ENCODE measurements around the gene CHRNA10.
"Not testable (repeated sequence)": the region's sequence is repeated elsewhere in the genome, so short reads cannot be mapped to it uniquely, and the experiment has no call there.

CHRNA10 gene

GRCh38 chr11:3659595-3660515 lies 11.3 kb downstream of the CHRNA10 start:
- H3K4me3 ChIP-seq (ENCODE audit: insufficient read depth in 1 of 2, low read depth in 1 of 2, low read length in 2 of 2): no peak overlapping the region
- no peak overlapping the region for H3K9ac ChIP-seq (ENCODE audit: low read length)
- H2BK12ac ChIP-seq (ENCODE audit: low read length in 2 of 2): no peak overlapping the region
- 93% methylated on average over 33 of the region's 33 CpGs for WGBS
- no peaks in the 10 kb centered on the region for H3K4me1 ChIP-seq (ENCODE audit: control insufficient read depth, insufficient read depth, low read depth, low read length)
- H2AK5ac ChIP-seq (ENCODE audit: low read length, severe bottlenecking): no peak overlapping the region
- no peak overlapping the region for H4K91ac ChIP-seq (ENCODE audit: low read length)
- H3K4ac ChIP-seq (ENCODE audit: low read depth in 1 of 2, low read length in 2 of 2): no peak overlapping the region
- no peaks in the 10 kb centered on the region for H3K9me3 ChIP-seq (ENCODE audit: control insufficient read depth, low read length)
- H3K14ac ChIP-seq (ENCODE audit: low read length in 2 of 2): no peak overlapping the region
- H3K23ac ChIP-seq (ENCODE audit: low read length in 2 of 2): no peak overlapping the region
- no peak overlapping the region for H4K8ac ChIP-seq (ENCODE audit: low read length)
- H2BK15ac ChIP-seq (ENCODE audit: low read depth, poor library complexity, severe bottlenecking): no peak overlapping the region
- no peak overlapping the region for H3K27ac ChIP-seq (ENCODE audit: low read length, poor library complexity, severe bottlenecking)
- DNase-seq: no peak
- peaks cover 12 to 14% of the 10 kb centered on the region in 2 experiments for H3K36me3 ChIP-seq (ENCODE audit: control insufficient read depth in 1 of 2, insufficient read depth in 2 of 2, low read depth in 1 of 2, low read length in 2 of 2)
- peaks cover 20 to 21% of the 10 kb centered on the region in 2 experiments for H3K27me3 ChIP-seq (ENCODE audit: control insufficient read depth in 1 of 2, insufficient read depth in 1 of 2, low read length in 2 of 2)
- H2AFZ ChIP-seq (ENCODE audit: low read depth, low read length): no peak overlapping the region
- no peaks in the 10 kb centered on the region for H3K79me1 ChIP-seq (replicated peaks; ENCODE audit: low read length, poor library complexity, severe bottlenecking)
- no peak overlapping the region for H3K18ac ChIP-seq (ENCODE audit: low read depth in 1 of 2, low read length in 2 of 2)
- no peak overlapping the region for H2BK120ac ChIP-seq (ENCODE audit: low read depth, low read length)
- H2BK5ac ChIP-seq (ENCODE audit: low read depth, low read length, poor library complexity, severe bottlenecking): no peak overlapping the region
- no peak overlapping the region for H3K4me2 ChIP-seq (ENCODE audit: low read length, poor library complexity, severe bottlenecking)

- H3K23ac ChIP-seq (ENCODE audit: low read length in 2 of 2): no peak overlapping the region
- no peak overlapping the region for H3K14ac ChIP-seq (ENCODE audit: low read length in 2 of 2)
- WGBS: 94% methylated on average over 6 of the region's 8 CpGs
- H2BK12ac ChIP-seq (ENCODE audit: low read length in 2 of 2): no peak overlapping the region
- H3K36me3 ChIP-seq (ENCODE audit: control insufficient read depth in 1 of 2, insufficient read depth in 2 of 2, low read depth in 1 of 2, low read length in 2 of 2): peaks cover 0 to 3% of the 10 kb centered on the region in 2 experiments
- no peak overlapping the region for H3K4me3 ChIP-seq (ENCODE audit: insufficient read depth in 1 of 2, low read depth in 1 of 2, low read length in 2 of 2)
- no peak overlapping the region for H2BK15ac ChIP-seq (ENCODE audit: low read depth, poor library complexity, severe bottlenecking)
- no peak for DNase-seq
- H2BK120ac ChIP-seq (ENCODE audit: low read depth, low read length): no peak overlapping the region
- H3K27me3 ChIP-seq (ENCODE audit: control insufficient read depth in 1 of 2, insufficient read depth in 1 of 2, low read length in 2 of 2): peaks cover 23 to 24% of the 10 kb centered on the region in 2 experiments
- H3K9ac ChIP-seq (ENCODE audit: low read length): no peak overlapping the region
- H3K18ac ChIP-seq (ENCODE audit: low read depth in 1 of 2, low read length in 2 of 2): no peak overlapping the region
- H3K27ac ChIP-seq (ENCODE audit: low read length, poor library complexity, severe bottlenecking): no peak overlapping the region
- H2BK5ac ChIP-seq (ENCODE audit: low read depth, low read length, poor library complexity, severe bottlenecking): no peak overlapping the region
- H3K9me3 ChIP-seq (ENCODE audit: control insufficient read depth, low read length): no peaks in the 10 kb centered on the region
- H2AFZ ChIP-seq (ENCODE audit: low read depth, low read length): no peak overlapping the region
- no peaks in the 10 kb centered on the region for H3K79me1 ChIP-seq (replicated peaks; ENCODE audit: low read length, poor library complexity, severe bottlenecking)
- H4K91ac ChIP-seq (ENCODE audit: low read length): no peak overlapping the region
- no peak overlapping the region for H4K8ac ChIP-seq (ENCODE audit: low read length)
- no peak overlapping the region for H3K4ac ChIP-seq (ENCODE audit: low read depth in 1 of 2, low read length in 2 of 2)
- no peaks in the 10 kb centered on the region for H3K4me1 ChIP-seq (ENCODE audit: control insufficient read depth, insufficient read depth, low read depth, low read length)
- H2AK5ac ChIP-seq (ENCODE audit: low read length, severe bottlenecking): no peak overlapping the region
- H3K4me2 ChIP-seq (ENCODE audit: low read length, poor library complexity, severe bottlenecking): no peak overlapping the region
Observed at GRCh38 chr11:3658252-3658651, 12.9 kb downstream of the CHRNA10 start.

GRCh38 chr11:3657331-3657730 lies 13.9 kb downstream of the CHRNA10 start:
- H2BK5ac ChIP-seq (ENCODE audit: low read depth, low read length, poor library complexity, severe bottlenecking); H3K4me1 ChIP-seq (ENCODE audit: control insufficient read depth, insufficient read depth, low read depth, low read length); H3K14ac ChIP-seq (ENCODE audit: low read length in 2 of 2); H2BK12ac ChIP-seq (ENCODE audit: low read length in 2 of 2); H4K91ac ChIP-seq (ENCODE audit: low read length); H4K8ac ChIP-seq (ENCODE audit: low read length); H2AFZ ChIP-seq (ENCODE audit: low read depth, low read length); DNase-seq; H3K36me3 ChIP-seq (ENCODE audit: control insufficient read depth in 1 of 2, insufficient read depth in 2 of 2, low read depth in 1 of 2, low read length in 2 of 2); H3K4ac ChIP-seq (ENCODE audit: low read depth in 1 of 2, low read length in 2 of 2); H3K23ac ChIP-seq (ENCODE audit: low read length in 2 of 2); H2AK5ac ChIP-seq (ENCODE audit: low read length, severe bottlenecking); H3K27ac ChIP-seq (ENCODE audit: low read length, poor library complexity, severe bottlenecking); H3K18ac ChIP-seq (ENCODE audit: low read depth in 1 of 2, low read length in 2 of 2); H3K4me3 ChIP-seq (ENCODE audit: insufficient read depth in 1 of 2, low read depth in 1 of 2, low read length in 2 of 2); H2BK15ac ChIP-seq (ENCODE audit: low read depth, poor library complexity, severe bottlenecking); H3K4me2 ChIP-seq (ENCODE audit: low read length, poor library complexity, severe bottlenecking); H3K79me1 ChIP-seq (replicated peaks; ENCODE audit: low read length, poor library complexity, severe bottlenecking); H3K9me3 ChIP-seq (ENCODE audit: control insufficient read depth, low read length); H2BK120ac ChIP-seq (ENCODE audit: low read depth, low read length); H3K9ac ChIP-seq (ENCODE audit: low read length): not testable (repeated sequence)
- WGBS: 68% methylated on average over 5 of the region's 5 CpGs
- H3K27me3 ChIP-seq (ENCODE audit: control insufficient read depth in 1 of 2, insufficient read depth in 1 of 2, low read length in 2 of 2): peaks cover 23 to 24% of the 10 kb centered on the region in 2 experiments

GRCh38 chr11:3655547-3655946 lies 15.6 kb downstream of the CHRNA10 start:
- 66% methylated on average over 3 of the region's 3 CpGs for WGBS
- H4K8ac ChIP-seq (ENCODE audit: low read length): no peak overlapping the region
- no peak overlapping the region for H2BK12ac ChIP-seq (ENCODE audit: low read length in 2 of 2)
- no peak for DNase-seq
- H3K4me2 ChIP-seq (ENCODE audit: low read length, poor library complexity, severe bottlenecking): no peak overlapping the region
- no peak overlapping the region for H3K14ac ChIP-seq (ENCODE audit: low read length in 2 of 2)
- no peaks in the 10 kb centered on the region for H3K36me3 ChIP-seq (ENCODE audit: control insufficient read depth in 1 of 2, insufficient read depth in 2 of 2, low read depth in 1 of 2, low read length in 2 of 2)
- no peak overlapping the region for H3K23ac ChIP-seq (ENCODE audit: low read length in 2 of 2)
- no peak overlapping the region for H2AFZ ChIP-seq (ENCODE audit: low read depth, low read length)
- H3K4ac ChIP-seq (ENCODE audit: low read depth in 1 of 2, low read length in 2 of 2): no peak overlapping the region
- H3K79me1 ChIP-seq (replicated peaks; ENCODE audit: low read length, poor library complexity, severe bottlenecking): no peaks in the 10 kb centered on the region
- H2BK15ac ChIP-seq (ENCODE audit: low read depth, poor library complexity, severe bottlenecking): no peak overlapping the region
- H4K91ac ChIP-seq (ENCODE audit: low read length): no peak overlapping the region
- no peaks in the 10 kb centered on the region for H3K4me1 ChIP-seq (ENCODE audit: control insufficient read depth, insufficient read depth, low read depth, low read length)
- no peak overlapping the region for H2BK120ac ChIP-seq (ENCODE audit: low read depth, low read length)
- no peak overlapping the region for H3K18ac ChIP-seq (ENCODE audit: low read depth in 1 of 2, low read length in 2 of 2)
- no peak overlapping the region for H3K4me3 ChIP-seq (ENCODE audit: insufficient read depth in 1 of 2, low read depth in 1 of 2, low read length in 2 of 2)
- H3K9ac ChIP-seq (ENCODE audit: low read length): no peak overlapping the region
- peaks cover 23 to 24% of the 10 kb centered on the region in 2 experiments for H3K27me3 ChIP-seq (ENCODE audit: control insufficient read depth in 1 of 2, insufficient read depth in 1 of 2, low read length in 2 of 2)
- no peak overlapping the region for H3K27ac ChIP-seq (ENCODE audit: low read length, poor library complexity, severe bottlenecking)
- H2BK5ac ChIP-seq (ENCODE audit: low read depth, low read length, poor library complexity, severe bottlenecking): no peak overlapping the region
- H2AK5ac ChIP-seq (ENCODE audit: low read length, severe bottlenecking): no peak overlapping the region
- H3K9me3 ChIP-seq (ENCODE audit: control insufficient read depth, low read length): no peaks in the 10 kb centered on the region

All from mesenchymal stem cell (in vitro differentiated cells and primary cell).